ENCODE data around the gene ANXA8L1.
"Not testable (repeated sequence)": the region's sequence is repeated elsewhere in the genome, so short reads cannot be mapped to it uniquely, and the experiment has no call there.

ANXA8L1 gene, protein sequence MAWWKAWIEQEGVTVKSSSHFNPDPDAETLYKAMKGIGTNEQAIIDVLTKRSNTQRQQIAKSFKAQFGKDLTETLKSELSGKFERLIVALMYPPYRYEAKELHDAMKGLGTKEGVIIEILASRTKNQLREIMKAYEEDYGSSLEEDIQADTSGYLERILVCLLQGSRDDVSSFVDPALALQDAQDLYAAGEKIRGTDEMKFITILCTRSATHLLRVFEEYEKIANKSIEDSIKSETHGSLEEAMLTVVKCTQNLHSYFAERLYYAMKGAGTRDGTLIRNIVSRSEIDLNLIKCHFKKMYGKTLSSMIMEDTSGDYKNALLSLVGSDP

DNA sequence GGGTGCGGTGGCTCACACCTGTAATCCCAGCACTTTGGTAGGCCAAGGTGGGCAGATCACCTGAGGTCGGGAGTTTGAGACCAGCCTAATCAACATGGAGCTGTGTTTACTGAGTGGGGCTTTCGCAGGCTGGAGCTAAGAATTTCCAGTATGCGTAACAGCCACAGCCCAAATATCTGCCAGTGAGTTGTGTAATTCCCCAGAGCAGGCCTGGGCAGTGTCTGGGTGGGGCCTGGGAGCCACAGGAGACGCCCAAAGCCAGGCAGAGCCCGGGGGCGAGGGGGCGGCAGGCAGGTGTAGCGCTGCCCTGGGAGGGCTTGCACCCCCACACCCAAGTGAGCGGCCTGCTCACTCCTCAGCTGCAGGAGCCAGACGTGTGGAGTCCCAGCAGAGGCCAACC, at the start of gene ANXA8L1:
TSS of gene ANXA8L1 (plus strand) at position 371 of the 400 bp plus-strand sequence. CDS start 76 bp downstream, outside the sequence.
- FAIRE-seq = not testable (repeated sequence)

DNA sequence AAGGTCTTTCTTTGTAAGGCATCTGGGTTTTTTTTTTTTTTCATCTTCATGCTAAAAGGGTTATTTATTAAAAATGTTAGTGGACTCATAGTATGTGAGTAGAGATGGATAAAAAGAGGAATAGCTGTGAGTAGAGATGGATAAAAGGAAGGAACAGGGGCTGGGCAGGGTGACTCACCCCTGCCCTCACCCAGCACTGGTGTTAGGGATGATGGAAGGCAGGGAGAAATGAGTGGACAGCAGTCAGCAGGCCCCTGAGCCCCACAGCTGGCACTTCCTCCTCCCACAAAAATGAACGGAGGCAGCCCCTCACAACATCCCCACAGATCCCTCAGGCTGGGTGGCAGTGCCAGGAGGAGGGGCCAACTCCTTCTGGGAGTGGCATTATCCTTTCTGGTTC, 49.5 kb upstream of the ANXA8L1 start:
- no peak for FAIRE-seq

DNA sequence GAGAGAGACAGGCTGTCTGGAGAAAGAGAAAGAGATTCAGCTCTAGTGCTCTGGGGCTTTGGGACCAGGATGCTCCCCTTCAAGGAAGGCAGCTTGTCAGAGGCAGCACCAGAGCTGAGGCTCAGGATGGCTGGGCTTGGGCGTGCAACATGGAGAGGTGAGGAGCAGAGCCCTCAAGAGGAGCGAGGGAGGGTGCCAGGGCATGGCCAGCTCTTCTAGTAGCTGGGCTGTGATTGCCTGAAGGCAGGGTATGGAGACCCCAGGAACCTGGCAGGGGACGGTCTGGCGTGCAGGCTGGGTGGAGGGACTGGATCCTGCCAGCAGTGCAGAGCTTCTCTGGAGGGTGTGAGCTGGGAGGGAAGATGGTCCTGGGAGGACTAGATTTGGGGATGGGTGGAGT, 48.6 kb upstream of the ANXA8L1 start:
- FAIRE-seq = no peak

DNA sequence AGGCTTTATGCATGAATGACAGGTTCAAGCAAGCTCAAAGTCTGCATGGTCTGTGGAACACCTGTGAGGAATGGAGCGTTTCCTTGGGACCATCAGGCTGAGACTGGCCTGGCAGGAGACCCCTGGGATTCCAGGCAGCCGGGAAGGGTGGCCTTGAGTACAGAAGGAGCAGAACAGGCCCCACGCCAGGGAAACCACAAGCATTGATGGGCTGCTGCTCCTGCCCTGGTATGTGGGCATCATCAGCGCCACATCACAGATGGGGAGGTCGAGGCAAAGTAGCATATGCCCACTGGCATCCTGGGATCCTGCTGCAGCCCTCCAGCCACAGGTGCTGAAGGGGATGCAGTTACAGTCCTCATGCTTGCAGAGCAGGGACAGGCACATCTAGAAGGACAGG, 47.9 kb upstream of the ANXA8L1 start:
- FAIRE-seq = no peak

DNA sequence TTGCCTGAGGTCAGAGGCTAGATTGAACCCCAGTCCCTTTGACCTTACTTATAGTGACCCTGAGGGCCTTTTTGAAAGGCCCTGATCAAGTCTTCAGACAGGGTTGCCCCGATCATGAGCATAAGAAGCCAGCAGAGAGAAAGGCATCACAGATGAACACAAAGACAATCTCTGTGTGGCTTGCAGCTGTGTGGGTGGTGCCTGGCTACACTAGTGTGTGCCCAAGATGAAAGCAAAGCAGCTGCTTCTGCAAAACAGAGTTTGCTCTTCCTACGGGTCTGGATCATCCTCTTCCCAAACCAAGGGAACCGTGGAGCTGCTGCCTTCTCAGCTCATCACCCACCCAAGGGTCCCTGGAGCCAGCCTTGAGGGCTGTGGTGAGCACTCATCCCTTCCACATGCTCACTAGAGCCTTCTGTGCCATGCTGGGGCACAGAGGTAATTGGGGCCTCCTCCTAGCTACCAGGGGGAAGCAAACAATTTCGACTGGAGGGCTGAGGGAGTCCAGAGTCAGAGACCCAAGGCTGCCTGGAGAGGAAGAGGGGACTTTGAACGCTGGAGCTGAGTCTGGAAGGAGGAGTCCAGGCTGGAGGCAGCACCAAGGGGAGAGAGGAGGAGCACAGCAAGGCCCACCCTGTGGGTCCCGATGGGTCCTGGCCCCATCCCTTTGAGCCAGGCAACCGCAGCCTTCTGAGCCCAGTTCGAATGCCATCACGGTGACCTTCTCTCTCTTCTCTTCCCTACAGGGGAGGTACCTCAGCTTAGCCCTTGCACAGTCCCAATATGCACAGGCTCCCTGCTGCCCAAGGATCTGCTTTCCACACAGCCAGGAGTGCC, 46.5 kb upstream of the ANXA8L1 start:
- no peak for FAIRE-seq

DNA sequence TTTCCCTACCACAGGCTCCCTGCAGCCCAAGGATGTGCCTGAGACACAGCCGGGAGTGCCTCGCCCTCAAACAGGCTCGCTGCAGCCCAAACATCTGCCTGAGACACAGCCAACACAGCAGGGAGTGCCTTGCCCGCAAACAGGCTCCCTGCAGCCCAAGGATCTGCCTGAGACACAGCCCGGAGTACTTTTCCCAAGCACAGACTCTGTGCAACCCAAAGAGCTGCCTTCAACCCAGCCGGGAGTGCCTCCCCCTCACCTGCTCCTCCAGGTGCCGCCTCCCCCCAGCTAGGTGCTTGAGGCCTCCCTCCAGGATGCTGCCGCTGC, 45.9 kb upstream of the ANXA8L1 start:
- FAIRE-seq = no peak

DNA sequence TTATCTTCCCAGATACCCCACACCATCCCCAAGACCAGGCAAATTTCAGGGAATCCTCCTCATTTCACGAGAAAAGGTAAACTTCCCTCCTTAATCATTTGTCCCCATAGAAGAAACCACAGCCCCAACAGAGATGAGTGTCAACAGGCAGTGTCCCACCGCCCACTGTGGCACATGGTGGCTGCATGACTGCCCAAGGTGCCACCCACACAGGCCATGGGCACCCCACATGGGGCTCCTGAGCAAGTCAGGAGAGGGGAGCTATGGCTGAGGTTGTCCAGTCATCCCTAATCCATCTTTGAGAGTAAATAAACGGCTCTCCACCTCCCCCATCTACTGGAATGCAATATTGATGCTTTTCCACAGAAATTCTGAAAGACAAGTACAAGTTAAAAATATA, 44.7 kb upstream of the ANXA8L1 start:
- no peak for FAIRE-seq

DNA sequence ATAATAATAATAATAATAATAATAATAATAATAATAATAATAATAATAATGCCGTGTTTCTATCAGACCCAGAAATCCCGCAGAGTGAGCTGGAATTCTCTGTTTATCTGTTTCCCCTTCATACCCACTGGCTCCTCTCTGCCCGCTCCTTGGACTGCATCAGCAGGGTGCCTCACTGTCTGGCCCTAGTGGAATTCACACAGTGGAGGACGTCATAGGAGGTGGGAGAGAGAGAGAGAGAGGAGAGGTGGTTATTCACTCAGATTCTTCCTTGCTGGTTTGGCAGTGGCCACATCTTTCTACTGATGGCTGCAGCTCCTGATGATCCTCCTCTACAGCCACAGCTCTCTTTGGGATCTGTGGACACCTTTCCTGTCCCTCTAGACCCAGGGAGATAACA, 10.1 kb upstream of the ANXA8L1 start:
- FAIRE-seq = not testable (repeated sequence)

DNA sequence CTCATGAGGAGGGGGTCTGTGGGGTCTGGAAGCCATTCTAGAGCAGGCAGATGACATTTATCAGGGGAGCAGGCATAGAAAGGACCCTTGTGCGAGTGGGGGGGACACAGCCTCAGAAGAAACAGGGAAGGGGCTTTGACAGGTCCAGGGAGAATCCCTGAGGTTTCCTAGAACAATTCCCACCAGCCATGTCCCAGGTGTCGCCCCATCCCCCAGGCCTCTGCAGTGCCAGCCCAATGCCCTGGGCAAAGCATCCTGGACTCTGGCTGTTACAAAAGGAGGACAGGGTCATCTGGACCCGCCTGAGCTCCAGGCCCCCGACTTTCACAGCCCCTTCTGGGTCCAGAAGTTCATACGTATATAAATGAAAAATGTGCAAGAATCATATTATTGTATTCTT, 8.4 kb upstream of the ANXA8L1 start:
- not testable (repeated sequence) for FAIRE-seq

DNA sequence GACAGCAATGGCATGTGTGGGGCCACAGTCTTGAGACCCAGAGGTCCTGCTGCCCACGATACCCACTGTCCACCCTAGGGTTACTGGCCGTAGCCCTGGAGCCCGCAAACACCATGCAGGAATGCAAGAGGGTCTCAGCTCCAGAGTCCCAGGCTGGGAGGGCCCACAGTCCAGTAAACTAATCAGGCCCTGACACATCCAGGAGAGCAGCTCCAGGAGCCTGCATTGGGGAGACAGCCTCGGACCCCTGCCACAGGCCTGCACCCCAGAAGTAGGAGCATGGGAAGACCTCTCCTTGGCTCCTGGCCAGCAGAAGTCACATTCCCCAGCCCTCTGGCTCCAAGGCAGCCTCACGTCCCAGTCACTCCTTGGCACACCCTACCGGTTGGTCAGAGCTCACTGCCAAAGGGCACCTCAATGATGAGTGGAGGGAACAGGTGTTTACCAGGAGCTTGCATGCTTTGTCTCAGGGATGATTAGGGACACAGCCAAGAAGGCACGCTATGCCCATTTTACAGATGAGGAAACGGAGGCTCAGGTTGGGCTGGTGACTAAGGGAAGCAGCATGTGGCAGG, 7.8 kb upstream of the ANXA8L1 start:
- not testable (repeated sequence) for FAIRE-seq

DNA sequence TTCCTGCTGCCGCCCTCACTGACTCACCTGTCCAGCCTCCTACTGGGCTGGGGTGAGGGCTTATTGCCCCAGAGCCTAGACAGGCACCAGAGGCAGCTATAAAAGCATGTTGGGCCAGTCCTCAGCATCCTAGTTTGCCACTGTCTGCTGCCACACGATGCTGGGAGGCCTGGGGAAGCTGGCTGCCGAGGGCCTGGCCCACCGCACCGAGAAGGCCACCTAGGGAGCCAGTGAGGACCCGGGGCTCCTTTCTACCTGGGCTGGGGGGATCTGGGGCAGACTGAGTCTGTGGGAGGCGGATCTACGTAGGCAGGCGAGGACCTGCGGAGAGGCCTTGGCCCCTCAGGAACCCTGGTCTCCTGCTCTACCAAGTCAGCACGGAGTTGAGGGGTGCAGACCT, 6.6 kb upstream of the ANXA8L1 start:
- not testable (repeated sequence) for FAIRE-seq

DNA sequence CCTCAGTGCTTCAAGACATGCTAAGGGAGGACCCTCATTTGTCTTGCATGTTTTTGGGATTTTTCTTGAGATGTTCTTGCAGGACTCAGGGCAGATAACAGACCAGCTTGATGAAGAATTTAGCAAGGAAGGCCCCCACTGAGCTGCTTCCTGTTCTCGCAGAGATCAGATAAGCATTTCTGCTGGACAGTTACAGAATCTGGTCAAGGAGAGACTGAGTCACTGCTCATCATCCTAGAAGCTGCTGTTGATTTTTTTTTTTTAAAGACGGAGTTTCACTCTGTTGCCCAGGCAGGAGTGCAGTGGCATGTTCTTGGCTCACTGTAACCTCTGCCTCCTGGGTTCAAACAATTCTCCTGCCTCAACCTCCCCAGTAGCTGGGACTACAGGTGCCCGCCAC, 1.2 kb upstream of the ANXA8L1 start:
- FAIRE-seq = not testable (repeated sequence)

DNA sequence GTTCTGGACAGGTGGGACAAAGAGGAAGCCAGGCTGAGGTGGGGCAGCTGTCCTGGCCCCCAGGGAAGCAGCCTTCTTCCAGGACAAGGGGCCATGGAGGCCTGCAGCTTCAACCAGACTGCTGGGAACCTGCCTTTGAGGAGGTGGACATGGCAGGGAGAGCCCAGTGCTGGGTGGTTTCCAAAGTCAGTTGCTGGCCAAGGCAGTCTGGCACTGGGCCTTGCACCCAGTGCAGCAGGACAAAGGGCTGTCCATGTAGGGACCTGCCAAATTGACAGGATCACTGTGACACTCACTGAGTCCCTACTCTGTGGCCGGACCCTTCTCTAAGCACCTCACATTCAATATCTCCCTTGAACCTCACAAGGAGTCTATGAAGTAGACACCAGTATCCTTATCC, 1.4 kb downstream of the ANXA8L1 start:
- FAIRE-seq = not testable (repeated sequence)

DNA sequence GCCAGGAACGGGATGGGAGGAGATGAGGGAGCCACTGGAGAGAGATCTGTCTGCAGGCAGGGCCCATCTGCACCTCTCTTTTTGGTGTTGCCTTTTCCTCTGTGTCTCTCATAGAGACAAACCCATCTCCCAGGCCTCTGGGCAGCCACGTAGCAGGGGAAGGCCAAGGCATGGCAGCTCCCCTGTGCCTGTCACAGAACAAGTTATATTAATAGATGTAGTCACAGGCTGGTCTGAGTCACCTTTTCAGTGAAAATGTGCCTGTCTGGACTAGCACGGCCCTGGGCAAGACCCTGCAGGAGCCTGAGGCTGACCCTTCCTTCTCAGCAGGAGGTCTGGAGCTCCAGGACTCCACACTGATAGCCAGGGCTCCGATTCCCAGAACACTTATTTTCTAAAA, 2.1 kb downstream of the ANXA8L1 start:
- FAIRE-seq = not testable (repeated sequence)

DNA sequence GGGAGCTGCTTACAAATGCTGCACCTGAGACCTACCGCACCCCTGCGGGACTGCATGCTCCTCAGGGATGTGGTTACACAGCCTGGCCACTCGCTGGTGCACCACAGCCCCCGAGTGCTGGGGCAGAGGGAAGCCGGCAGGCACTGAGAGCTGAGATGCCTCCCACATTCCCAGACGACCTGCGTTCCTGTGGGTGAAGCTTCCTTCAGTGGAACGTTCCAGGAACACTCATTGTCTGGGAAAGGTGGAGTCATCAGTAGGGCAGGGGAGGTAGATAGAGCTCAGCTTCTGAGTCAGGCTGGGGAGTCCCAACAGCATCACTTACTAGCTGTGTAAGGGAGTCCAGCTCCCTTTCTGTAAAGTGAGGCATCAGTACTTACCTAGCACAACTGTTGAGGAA, 2.5 kb downstream of the ANXA8L1 start:
- not testable (repeated sequence) for FAIRE-seq

DNA sequence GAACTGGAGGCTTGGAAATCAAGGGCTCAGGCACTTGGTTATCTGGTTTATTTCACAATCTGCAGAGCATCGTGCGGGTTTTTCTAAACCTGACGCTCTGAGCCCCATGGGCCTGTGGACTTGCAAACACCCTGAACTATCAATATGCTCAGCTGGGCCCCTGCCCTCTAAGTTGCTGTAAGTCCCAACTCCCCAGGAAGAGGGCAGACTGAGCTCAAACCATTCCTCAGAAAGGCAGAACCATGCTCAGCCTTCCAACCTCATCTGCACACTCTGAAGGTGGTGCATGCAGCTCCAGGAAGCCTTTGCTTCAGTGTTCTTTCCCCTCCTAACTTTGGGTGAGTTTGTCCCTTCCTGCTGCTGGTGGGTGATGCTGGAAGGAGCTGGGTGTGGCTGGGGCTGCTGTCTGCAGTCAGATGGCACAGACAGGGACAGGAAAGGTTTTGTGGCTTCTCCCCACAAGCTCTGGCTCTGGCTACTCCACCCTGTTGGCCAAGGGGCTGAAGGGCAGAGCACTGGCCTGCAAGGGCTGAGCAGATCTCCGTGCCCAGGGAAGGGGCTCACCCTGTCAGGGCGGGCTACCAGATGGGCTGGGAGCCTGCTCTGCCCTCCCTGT, 3.8 kb downstream of the ANXA8L1 start:
- FAIRE-seq = not testable (repeated sequence)

DNA sequence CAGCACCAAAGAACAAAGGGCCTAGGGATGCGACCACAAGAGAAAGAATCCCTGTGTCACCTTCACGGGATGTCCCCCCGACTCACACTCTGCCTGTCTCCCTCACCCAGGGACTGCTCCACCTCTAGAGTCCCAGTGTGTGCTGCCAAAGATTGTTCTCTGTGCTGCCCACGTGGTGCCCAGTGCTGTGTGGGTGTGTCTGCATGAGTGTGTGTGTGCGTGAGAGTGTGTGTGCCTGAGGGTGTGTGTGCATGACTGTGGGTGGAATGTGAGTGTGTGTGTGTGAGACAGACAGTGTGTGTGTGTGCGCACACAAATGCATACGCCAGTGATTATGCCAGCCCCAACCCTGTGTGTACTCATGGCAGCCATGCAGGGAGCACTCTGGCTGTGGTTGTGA, 10.3 kb downstream of the ANXA8L1 start:
- FAIRE-seq = not testable (repeated sequence)

DNA sequence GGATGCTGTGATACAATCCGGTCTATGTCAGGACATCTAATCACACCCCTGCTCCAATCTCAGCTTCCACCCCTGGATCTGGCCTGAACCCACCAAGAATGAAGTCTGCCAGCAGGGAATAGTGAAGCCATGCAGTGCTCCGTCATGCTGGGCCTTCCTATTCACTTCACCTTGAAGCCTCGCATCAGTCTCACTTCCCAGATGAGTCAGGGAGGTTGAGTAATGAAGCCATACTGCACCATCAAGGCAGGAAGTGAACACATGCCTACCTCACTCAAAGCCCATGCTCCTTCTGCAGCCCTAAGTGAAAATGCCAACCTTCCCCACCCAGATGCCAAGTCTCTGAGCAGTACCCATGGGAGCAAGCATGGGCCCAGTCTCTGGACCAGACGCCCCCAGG, 11.1 kb downstream of the ANXA8L1 start:
- not testable (repeated sequence) for FAIRE-seq

DNA sequence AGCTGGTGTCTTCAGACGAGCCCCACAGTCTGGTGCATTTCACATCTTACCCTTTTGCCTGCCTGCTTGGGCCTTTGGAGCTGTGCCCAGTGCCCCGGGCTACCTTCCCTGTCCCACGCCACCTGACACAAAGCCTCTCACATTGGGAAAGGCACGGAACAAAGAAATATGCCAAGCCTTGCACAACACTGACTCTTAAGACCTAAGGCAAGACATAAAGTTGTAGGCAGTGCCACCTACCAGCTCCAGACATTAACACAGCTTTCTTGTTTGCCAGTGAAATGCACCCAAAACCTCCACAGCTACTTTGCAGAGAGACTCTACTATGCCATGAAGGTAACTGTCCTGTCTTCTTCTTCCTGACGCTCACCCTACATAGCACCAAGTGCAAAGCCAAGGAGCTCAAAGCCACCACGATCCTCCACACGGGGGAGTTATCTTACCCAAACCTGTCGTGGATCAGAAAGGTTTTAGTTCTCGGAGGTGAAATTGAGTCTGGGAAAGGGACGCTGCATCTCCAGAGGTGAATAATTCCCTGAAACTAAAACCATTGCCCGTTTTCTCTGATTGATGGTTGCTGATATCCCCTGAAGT, 11.8 kb downstream of the ANXA8L1 start:
- FAIRE-seq = not testable (repeated sequence)

DNA sequence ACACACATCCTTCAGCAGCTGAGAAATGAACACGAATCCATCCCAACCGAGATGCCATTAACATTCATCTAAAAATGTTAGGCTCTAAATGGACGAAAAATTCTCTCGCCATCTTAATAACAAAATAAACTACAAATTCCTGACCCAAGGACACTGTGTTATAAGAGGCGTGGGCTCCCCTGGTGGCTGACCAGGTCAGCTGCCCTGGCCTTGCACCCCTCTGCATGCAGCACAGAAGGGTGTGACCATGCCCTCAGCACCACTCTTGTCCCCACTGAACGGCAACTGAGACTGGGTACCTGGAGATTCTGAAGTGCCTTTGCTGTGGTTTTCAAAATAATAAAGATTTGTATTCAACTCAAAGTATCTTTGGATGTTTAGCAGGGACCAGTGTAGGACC, 15.8 kb downstream of the ANXA8L1 start:
- not testable (repeated sequence) for FAIRE-seq

DNA sequence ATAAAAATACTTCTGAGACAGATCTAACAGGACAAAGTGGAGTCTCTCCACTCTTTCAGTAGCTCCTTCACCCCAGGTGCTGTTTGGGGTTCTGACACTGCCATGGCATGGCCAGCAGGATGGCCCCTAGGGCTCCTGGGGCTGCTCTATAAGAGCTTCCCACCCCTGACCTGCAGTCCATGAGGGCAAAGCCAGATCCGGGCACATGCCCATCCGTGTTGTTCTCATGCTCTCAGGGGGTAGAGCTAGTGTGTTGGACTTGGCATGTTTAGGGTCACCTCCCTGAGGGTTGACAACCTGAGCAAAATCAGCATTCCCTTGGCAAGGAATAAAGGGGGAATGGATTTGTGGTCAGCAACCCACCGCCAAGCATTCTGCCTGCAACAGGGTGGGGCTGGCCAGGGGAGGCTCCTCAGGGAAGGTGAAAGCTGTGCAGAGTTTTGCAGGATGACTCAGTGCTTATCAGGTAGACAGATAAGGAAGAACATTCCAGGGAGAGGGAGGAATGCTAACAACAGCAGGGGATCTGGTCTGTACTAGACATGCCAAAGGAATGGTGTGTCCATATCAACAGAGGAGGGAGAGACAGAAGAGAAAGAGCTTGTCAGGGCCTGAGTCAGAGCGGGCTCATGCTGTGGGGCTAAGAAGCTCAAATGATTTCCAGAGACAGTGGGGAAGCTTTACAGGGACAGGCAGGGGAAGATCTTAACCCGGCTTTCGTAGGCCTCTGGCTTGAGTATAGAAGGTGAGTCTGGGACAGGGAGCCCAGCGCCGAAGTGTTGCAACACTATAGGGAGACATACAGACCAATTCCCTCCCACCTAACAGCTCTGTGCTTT, 21.1 kb downstream of the ANXA8L1 start:
- not testable (repeated sequence) for FAIRE-seq

DNA sequence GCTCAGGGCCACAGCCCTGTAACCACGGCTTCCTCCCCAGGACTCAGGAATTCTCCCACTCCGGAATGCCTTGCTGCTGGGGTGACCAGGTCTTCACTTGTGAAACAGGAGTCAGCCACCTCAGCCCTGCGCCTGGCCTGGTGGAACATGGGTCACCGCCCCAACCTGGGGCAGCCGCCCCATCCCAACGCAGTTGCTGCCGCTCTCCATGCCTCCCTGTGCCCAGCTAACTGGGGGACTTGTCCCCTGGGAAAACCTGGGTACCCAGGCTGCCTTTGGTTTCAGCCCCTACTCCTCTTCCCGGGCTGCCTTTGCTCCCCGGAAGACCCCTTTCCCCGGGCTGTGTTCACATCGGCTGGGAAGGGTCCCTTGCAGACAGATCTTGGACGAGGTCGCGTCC, 22.2 kb downstream of the ANXA8L1 start:
- not testable (repeated sequence) for FAIRE-seq
